Coronary artery (tissue), 2 donors: ENCODE measurements around the gene SHROOM3.

Experiments used
- DNase-seq: peaks from one replicate; pipeline ENCODE4 v3.0.0-alpha.2; 2017; ENCODE audit warnings: low spot score
- H3K27ac ChIP-seq, 2 donors: fragments of 200-600 bp; sonication (generic); one replicate each; pipeline ENCODE4 v1.5.1; 2016 to 2019
- H3K4me3 ChIP-seq: fragments of 200-600 bp; sonication (generic); 2 replicates; pipeline ENCODE4 v1.5.1; 2016; ENCODE audit warnings: mild to moderate bottlenecking, moderate library complexity
- TF ChIP-seq, protein P1 (sequence below): fragments of 200-600 bp; sonication (generic); IDR thresholded peaks from one replicate; pipeline ENCODE4 v1.5.1; 2019; ENCODE audit warnings: antibody characterized with exemption

Gene SHROOM3

DNA sequence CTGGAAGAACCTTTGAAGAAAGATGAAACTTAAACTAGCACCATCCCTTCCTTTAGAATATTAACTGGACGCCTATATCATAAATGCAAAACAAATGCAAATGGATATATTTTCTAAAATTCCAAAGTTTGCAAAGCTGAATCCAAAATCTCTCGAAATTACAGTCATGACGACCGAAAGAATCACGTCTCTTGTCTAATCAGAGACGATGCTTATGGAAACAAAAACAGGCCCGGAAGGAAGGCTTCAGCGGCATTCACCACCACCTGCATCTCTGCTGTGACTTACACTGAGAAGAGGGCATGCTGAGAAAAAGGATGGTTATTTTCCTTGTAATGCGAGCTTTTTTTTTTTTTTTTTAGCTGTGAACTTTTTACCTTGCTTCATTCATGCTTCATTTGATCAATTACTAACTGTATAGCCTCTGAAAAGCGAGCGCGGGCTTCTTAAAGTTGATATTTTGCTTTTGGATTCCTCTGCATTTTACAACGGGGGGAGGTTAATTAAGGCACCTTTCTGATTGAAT, 253.7 kb downstream of the SHROOM3 start:
- Histone ChIP-seq H3K4me3 (peak overlapping the region; percentile 69), H3K27ac (peak overlapping the region; percentile 80 to 87)
- TF ChIP-seq, protein P1, sequence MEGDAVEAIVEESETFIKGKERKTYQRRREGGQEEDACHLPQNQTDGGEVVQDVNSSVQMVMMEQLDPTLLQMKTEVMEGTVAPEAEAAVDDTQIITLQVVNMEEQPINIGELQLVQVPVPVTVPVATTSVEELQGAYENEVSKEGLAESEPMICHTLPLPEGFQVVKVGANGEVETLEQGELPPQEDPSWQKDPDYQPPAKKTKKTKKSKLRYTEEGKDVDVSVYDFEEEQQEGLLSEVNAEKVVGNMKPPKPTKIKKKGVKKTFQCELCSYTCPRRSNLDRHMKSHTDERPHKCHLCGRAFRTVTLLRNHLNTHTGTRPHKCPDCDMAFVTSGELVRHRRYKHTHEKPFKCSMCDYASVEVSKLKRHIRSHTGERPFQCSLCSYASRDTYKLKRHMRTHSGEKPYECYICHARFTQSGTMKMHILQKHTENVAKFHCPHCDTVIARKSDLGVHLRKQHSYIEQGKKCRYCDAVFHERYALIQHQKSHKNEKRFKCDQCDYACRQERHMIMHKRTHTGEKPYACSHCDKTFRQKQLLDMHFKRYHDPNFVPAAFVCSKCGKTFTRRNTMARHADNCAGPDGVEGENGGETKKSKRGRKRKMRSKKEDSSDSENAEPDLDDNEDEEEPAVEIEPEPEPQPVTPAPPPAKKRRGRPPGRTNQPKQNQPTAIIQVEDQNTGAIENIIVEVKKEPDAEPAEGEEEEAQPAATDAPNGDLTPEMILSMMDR, result no peak
- no peak for DNase-seq

DNA sequence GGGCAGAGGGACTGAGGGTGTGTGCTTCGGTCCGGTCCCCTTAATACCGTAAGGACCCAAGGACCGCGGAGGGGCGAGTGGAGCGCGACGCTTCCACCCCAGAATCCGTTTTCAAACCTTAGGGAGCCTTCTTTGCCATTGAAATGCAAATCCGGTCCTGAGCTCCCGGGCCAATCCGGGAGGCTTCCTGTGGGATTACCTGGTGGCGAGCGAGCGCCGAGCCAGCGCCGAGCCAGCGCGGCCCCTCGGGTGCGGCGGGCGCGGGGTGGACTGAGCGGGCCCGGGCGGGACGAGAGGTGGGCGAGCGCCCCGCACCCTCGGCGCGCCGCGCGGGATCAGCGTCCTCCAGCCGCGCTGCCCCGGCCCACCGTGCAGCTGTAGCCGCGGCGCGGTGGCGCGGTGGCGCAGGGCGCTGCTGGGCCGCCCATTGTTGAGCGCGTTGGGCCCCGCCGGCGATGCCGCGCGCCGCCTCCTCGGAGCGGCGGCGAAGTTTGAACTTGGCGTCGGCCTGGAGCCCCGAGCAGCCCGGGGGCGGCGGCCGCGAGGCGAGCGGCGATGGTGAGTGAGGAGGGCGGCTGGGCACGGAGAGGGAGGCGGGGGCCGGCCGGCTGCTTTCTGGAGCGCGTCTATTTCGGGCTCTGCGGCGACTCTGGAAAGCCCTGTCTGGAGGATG, 254.3 kb downstream of the SHROOM3 start:
- DNase-seq, result no peak
- Histone ChIP-seq H3K27ac (peak overlapping the region; percentile 80 to 87), H3K4me3 (peak overlapping the region; percentile 69)
- TF ChIP-seq, protein P1, result no peak

DNA sequence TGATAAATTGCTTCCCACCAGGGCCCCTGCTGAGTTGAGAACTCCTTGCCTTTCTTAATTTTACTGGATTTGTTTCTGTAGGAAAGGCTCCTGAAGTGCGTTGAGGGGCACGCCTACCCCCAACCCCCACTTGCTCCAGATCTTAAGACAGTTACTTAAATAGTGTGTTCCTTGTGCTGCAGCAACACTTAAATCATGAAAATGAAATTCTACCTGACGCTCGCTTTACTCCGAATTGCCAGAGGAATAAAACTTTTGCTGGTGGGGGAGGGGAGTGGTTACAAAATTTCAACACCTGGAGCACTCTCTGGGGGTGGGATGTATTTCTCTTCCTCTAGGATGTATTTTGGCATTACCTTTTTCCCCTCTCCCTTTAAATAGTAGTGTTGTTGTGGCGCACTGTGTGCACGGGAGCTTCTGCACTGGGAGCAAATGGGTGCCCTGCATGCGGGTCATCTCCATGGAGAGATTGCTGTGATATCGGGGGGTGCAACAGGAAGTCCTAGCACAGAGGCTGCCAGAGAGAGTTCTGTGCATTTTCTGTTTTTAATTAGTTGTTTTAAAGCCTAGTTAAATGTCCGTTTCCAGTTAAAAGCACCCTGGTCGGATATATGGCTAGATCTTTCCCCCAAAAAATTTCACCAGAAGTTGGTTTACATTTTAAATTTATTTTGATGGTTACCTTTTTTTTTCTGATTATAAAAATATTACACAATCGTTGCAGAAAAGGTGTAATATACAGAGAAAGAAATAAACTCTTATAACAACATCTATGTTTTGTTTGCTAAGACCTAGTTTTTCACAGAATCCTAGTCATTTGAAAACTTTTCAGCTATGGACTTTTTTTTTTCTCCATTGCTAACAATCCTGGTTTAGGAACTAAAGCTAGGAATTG, 255.2 kb downstream of the SHROOM3 start:
- no peak for DNase-seq
- peak overlapping the region; percentile 69 for H3K4me3 ChIP-seq
- TF ChIP-seq, protein P1, result no peak
- peak overlapping the region; percentile 80 to 87 for H3K27ac ChIP-seq

DNA sequence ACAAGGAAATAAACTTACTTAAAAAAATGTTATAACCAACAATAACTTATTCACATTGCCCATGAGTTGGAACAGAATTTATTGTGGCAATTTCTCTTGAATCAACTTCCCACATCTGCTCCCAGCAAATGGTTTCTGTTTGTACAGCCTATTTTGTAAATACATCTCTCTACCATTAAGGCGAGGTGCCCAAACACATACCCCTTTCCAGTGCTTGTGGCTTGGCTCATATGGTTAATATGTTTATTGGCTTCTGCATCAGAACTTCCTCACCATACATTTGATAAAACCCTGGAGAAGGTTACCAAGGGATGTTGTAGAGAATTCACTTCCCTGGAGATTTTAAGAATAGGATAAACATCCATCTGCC, 255.9 kb downstream of the SHROOM3 start:
- TF ChIP-seq, protein P1, result no peak
- peak overlapping the region; percentile 69 for H3K4me3 ChIP-seq
- peak overlapping the region; percentile 60 to 80 for H3K27ac ChIP-seq
- no peak for DNase-seq

DNA sequence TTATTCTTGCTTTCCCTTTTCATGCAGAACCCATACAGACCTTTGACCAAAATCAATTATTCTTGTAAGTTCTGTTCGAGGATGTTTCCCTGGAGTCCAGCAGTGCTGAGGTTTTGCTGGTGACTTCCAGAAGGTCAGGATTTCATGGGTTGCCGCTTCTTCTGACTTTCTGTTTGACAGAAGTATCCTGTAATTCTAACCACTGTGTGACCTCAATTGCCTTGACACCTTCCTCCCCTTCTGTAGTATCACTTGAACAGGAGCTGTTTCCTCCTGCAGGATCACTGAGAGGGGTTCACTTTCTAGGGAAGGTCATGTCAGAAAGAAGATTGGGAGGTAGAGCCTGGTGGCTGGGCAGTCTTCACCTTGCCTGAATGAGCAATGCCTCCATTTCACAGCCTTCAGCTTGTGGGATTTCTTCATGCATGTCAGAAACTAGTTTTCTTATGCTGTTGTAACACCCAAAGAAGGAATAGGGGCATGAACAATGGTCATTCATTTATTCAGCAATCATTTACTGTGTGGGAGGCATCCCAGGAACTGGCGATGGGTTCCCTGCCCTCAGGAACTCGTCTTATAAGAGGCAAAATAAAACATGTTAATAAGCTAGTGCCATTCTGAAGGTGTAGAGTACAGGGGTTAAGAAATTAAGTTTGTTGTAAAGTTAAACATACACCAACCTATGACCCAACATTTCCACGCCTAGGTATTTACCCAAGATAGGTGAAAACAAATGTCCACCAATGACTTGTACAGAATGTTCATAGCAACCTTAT, 257.0 kb downstream of the SHROOM3 start:
- Histone ChIP-seq H3K4me3 (peak overlapping the region; percentile 8), H3K27ac (peak overlapping the region; percentile 30 to 80)
- no peak for DNase-seq
- TF ChIP-seq, protein P1, result no peak

DNA sequence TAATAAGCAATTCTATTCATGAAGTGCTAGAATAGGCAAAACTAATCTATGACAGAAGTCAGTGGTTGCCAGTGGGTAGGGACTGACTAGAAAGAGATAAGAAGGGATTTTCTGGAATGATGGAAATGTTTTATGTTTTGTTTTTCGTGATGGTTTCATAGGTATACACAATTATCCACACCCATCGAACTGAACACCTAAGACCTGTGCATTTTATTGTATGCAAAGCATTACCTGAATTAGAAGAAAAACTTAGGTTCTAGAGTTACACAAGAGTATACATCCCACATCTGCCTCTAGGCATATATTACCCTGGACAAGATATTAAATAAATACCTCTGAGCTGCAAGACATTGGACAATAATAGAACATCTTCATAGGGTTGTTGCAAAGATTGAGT, 257.7 kb downstream of the SHROOM3 start:
- Histone ChIP-seq H3K27ac (no peak overlapping the region), H3K4me3 (no peak overlapping the region)
- no peak for DNase-seq
- TF ChIP-seq, protein P1, result no peak
